ENCODE results near the gene TRIM2.

- no peak for TF ChIP-seq CTCF (IDR thresholded peaks at IDR 0.05; ENCODE audit: low read depth, low read length, poor library complexity, severe bottlenecking)
- no peak for TF ChIP-seq EZH2phosphoT487 (IDR thresholded peaks at IDR 0.05; ENCODE audit: borderline replicate concordance, low read length)
Observed at GRCh38 chr4:153332936-153333335, 128.7 kb downstream of the TRIM2 start.

All from DOHH2 (cell line).